K562 (cell line): ENCODE data around the gene FBXL13.

Experiments used
- BRD4 ChIP-seq: fragments of 200-600 bp; sonication (generic); IDR thresholded peaks from 2 replicates; pipeline ENCODE4 v1.6.1; 2017; ENCODE audit warnings: inconsistent platforms
- CREB3 ChIP-seq: fragments of 450-650 bp; conservative IDR thresholded peaks from 2 replicates; pipeline ENCODE4 v1.6.1; 2016; ENCODE audit warnings: missing genetic modification characterization, low read depth, mild to moderate bottlenecking, missing compliant biosample characterization, moderate library complexity
- CTCF ChIP-seq, 3 experiments: IDR thresholded peaks in 2 of 3; conservative IDR thresholded peaks in 1 of 3; 2 replicates each; pipeline ENCODE4 v1.5.1; 2011 to 2012; ENCODE audit warnings: low read length in 3 of 3, mild to moderate bottlenecking in 3 of 3, control low read depth in 2 of 3, improper control_type of control experiment in 1 of 3, inconsistent platforms in 1 of 3, low read depth in 1 of 3, mixed read lengths in 1 of 3, moderate library complexity in 1 of 3; ENCODE audit not compliant: insufficient read depth in 2 of 3
- NFE2L1 ChIP-seq: fragments of 450-650 bp; IDR thresholded peaks from 2 replicates; pipeline ENCODE4 v1.6.1; 2016; ENCODE audit warnings: missing genetic modification characterization, low read depth, mild to moderate bottlenecking, missing compliant biosample characterization, moderate library complexity, borderline replicate concordance
- NR2C2 ChIP-seq, 2 experiments: fragments of 200-800 bp in 1 of 2; sonication (Bioruptor generic) in 1 of 2; sonication (generic) in 1 of 2; formaldehyde crosslinking in 1 of 2; IDR thresholded peaks; 2 replicates each; pipeline versions ENCODE4 v1.6.1 to v1.8.0; 2016 to 2022; ENCODE audit warnings: mild to moderate bottlenecking in 1 of 2, missing compliant biosample characterization in 1 of 2, missing genetic modification characterization in 1 of 2, missing genetic modification reagents in 1 of 2
- RAD21 ChIP-seq, 2 experiments: fragments of 250-450 bp in 1 of 2; fragments of 450-650 bp in 1 of 2; sonication (Bioruptor Pico) in 1 of 2; formaldehyde crosslinking in 1 of 2; IDR thresholded peaks in 1 of 2; conservative IDR thresholded peaks in 1 of 2; 2 replicates each; pipeline versions ENCODE4 v1.4.0 to v1.8.0; 2020 to 2022; ENCODE audit warnings: mild to moderate bottlenecking in 2 of 2, moderate library complexity in 1 of 2
- SMC3 ChIP-seq: conservative IDR thresholded peaks from 2 replicates; pipeline ENCODE4 v1.6.1; 2011; ENCODE audit warnings: low read depth, low read length, improper control_type of control experiment; ENCODE audit not compliant: insufficient read depth
- TAF1 ChIP-seq: IDR thresholded peaks from 2 replicates; pipeline ENCODE4 v1.6.1; 2011; ENCODE audit warnings: mild to moderate bottlenecking, low read length, moderate library complexity; ENCODE audit not compliant: insufficient read depth, control insufficient read depth, severe bottlenecking; ENCODE audit errors: extremely low read depth
- ZBTB2 ChIP-seq: fragments of 450-650 bp; IDR thresholded peaks from 2 replicates; pipeline ENCODE4 v1.6.1; 2016; ENCODE audit warnings: antibody characterized with exemption
- ZNF316 ChIP-seq: fragments of 450-650 bp; IDR thresholded peaks from 2 replicates; pipeline ENCODE4 v1.6.1; 2016
- ZNF431 ChIP-seq: sonication (generic); formaldehyde crosslinking; IDR thresholded peaks from 2 replicates; pipeline ENCODE4 v1.8.0; 2022; ENCODE audit warnings: mild to moderate bottlenecking, missing genetic modification reagents
- TF ChIP-seq, protein P1 (sequence below): sonication (generic); formaldehyde crosslinking; IDR thresholded peaks from 2 replicates; pipeline ENCODE4 v1.8.1; 2023; ENCODE audit warnings: mild to moderate bottlenecking, missing genetic modification reagents

DNA sequence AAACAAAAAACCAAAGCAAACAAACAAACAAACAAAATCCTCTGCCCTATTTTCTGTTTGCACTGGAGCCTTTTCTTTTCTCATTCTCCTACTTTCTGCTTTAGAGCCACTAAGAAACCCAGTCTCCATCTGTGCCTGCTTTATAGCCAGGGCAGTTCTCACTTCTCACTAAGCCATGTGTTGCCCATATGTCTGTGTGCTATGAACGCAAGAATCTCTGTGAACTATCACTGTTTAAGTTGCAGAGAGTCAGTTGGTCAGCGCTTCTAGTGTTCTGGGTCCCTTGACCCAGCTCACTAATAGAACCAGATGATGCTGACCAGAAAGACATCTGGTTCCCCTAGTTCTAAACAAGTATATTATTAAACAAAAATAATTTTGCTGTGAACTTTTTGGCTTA is 244.4 kb downstream of the FBXL13 start:
- TF ChIP-seq CTCF (IDR thresholded peaks at IDR 0.05 in 2 of 3, conservative IDR thresholded peaks at IDR 0.05 in 1 of 3; ENCODE audit: insufficient read depth in 2 of 3, low read depth in 1 of 3, low read length in 3 of 3) (no peak), TAF1 (no peak), ZBTB2 (no peak), ZNF431 (CRISPR knock-in tag) (no peak), SMC3 (no peak), NFE2L1 (no peak), ZNF316 (no peak), RAD21 (CRISPR knock-in tag; conservative IDR thresholded peaks at IDR 0.05 in 1 of 2, IDR thresholded peaks at IDR 0.05 in 1 of 2) (no peak), BRD4 (no peak), NR2C2 (CRISPR knock-in tag; IDR thresholded peaks at IDR 0.05) (no peak), NR2C2 (tag; IDR thresholded peaks at IDR 0.05) (no peak), CREB3 (no peak)
- TF ChIP-seq, protein P1, sequence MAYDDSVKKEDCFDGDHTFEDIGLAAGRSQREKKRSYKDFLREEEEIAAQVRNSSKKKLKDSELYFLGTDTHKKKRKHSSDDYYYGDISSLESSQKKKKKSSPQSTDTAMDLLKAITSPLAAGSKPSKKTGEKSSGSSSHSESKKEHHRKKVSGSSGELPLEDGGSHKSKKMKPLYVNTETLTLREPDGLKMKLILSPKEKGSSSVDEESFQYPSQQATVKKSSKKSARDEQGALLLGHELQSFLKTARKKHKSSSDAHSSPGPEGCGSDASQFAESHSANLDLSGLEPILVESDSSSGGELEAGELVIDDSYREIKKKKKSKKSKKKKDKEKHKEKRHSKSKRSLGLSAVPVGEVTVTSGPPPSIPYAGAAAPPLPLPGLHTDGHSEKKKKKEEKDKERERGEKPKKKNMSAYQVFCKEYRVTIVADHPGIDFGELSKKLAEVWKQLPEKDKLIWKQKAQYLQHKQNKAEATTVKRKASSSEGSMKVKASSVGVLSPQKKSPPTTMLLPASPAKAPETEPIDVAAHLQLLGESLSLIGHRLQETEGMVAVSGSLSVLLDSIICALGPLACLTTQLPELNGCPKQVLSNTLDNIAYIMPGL (CRISPR knock-in tag) = no peak
